RWPE2 (cell line): ENCODE results near the gene MTUS2.

Experiments used
- ATAC-seq: fragments of 200-7000 bp; cut with Tn5 transposase; 3 replicates; pipeline ENCODE4 v1.9.1; 2021; ENCODE audit warnings: low read depth
- DNase-seq: peaks from one replicate; pipeline ENCODE4 v3.0.0-alpha.2; 2020; ENCODE audit warnings: low spot score
- H3K27ac ChIP-seq: fragments of 450-650 bp; 2 replicates; pipeline ENCODE4 v1.5.1; 2017; ENCODE audit warnings: mild to moderate bottlenecking; ENCODE audit not compliant: poor library complexity, severe bottlenecking
- H3K27me3 ChIP-seq: fragments of 250-450 bp; sonication (Bioruptor Pico); 2 replicates; pipeline ENCODE4 v1.5.1; 2021; ENCODE audit warnings: mild to moderate bottlenecking, moderate library complexity; ENCODE audit not compliant: insufficient read depth, poor library complexity, severe bottlenecking
- H3K36me3 ChIP-seq: fragments of 250-450 bp; sonication (Bioruptor Pico); 2 replicates; pipeline ENCODE4 v1.5.1; 2020; ENCODE audit warnings: low read depth, mild to moderate bottlenecking, moderate library complexity
- H3K4me1 ChIP-seq: fragments of 250-450 bp; sonication (Bioruptor Pico); 2 replicates; pipeline ENCODE4 v1.5.1; 2021; ENCODE audit warnings: mild to moderate bottlenecking, moderate library complexity; ENCODE audit not compliant: insufficient read depth, poor library complexity, severe bottlenecking
- H3K4me3 ChIP-seq: fragments of 250-450 bp; sonication (Bioruptor Pico); 2 replicates; pipeline ENCODE4 v1.5.1; 2021; ENCODE audit warnings: mild to moderate bottlenecking, moderate library complexity; ENCODE audit not compliant: severe bottlenecking
- H3K9me3 ChIP-seq: fragments of 250-450 bp; sonication (Bioruptor Pico); 2 replicates; pipeline ENCODE4 v1.5.1; 2021; ENCODE audit warnings: mild to moderate bottlenecking, moderate library complexity; ENCODE audit not compliant: severe bottlenecking
- CTCF ChIP-seq: fragments of 450-650 bp; IDR thresholded peaks from one replicate; pipeline ENCODE4 v1.5.1; 2017; ENCODE audit warnings: mild to moderate bottlenecking, moderate library complexity; ENCODE audit not compliant: poor library complexity, severe bottlenecking

MTUS2 gene

GRCh38 chr13:29510651-29511084 is 690.5 kb downstream of the MTUS2 start:
- no peak overlapping the region for H3K4me3 ChIP-seq
- H3K4me1 ChIP-seq: no peaks in the 10 kb centered on the region
- TF ChIP-seq CTCF: no peak
- H3K9me3 ChIP-seq: no peaks in the 10 kb centered on the region
- peaks cover 37% of the 10 kb centered on the region for H3K36me3 ChIP-seq
- H3K27ac ChIP-seq: no peak overlapping the region
- ATAC-seq (no peak), DNase-seq (no peak)
- no peaks in the 10 kb centered on the region for H3K27me3 ChIP-seq

GRCh38 chr13:29511106-29511796 is 691.1 kb downstream of the MTUS2 start:
- DNase-seq (no peak), ATAC-seq (no peak)
- Histone ChIP-seq H3K4me1 (no peaks in the 10 kb centered on the region), H3K27me3 (no peaks in the 10 kb centered on the region), H3K36me3 (peaks cover 43% of the 10 kb centered on the region), H3K4me3 (no peak overlapping the region), H3K27ac (no peak overlapping the region), H3K9me3 (no peaks in the 10 kb centered on the region)
- no peak for TF ChIP-seq CTCF

- peaks cover 50% of the 10 kb centered on the region for H3K36me3 ChIP-seq
Observed at GRCh38 chr13:29511980-29512379, 691.8 kb downstream of the MTUS2 start.

GRCh38 chr13:29513002-29513980 is 693.2 kb downstream of the MTUS2 start:
- ATAC-seq: no peak
- DNase-seq: no peak
- peaks cover 63% of the 10 kb centered on the region for H3K36me3 ChIP-seq

More at GRCh38 chr13:29511980-29512379, 691.8 kb downstream of the MTUS2 start:
- no peaks in the 10 kb centered on the region for H3K27me3 ChIP-seq
- no peak overlapping the region for H3K27ac ChIP-seq
- H3K4me1 ChIP-seq: no peaks in the 10 kb centered on the region
- H3K4me3 ChIP-seq: no peak overlapping the region
- no peak for DNase-seq
- H3K9me3 ChIP-seq: no peaks in the 10 kb centered on the region
- TF ChIP-seq CTCF: no peak
- ATAC-seq: no peak

More at GRCh38 chr13:29513002-29513980, 693.2 kb downstream of the MTUS2 start:
- TF ChIP-seq CTCF: no peak
- Histone ChIP-seq H3K9me3 (no peaks in the 10 kb centered on the region), H3K27ac (no peak overlapping the region), H3K4me3 (no peak overlapping the region), H3K4me1 (no peaks in the 10 kb centered on the region), H3K27me3 (no peaks in the 10 kb centered on the region)
